Naive thymus-derived CD8-positive, alpha-beta T cell (primary cell): ENCODE measurements around the gene SLC35E4. TPM values are rescaled to one million over a fixed set of nuclear protein-coding genes. Genes with fewer than 3 reads are reported as not detected.
A peak's percentile ranks its signal among the peaks of the same experiment; 100 is the strongest.

Source experiments
- ATAC-seq, 2 donors: fragments of 150-1000 bp; cut with Tn5 transposase in 1 of 2; sonication (Bioruptor Pico), chemical (Tn5 transposase) in 1 of 2; 1 replicate in 1 of 2; 2 replicates in 1 of 2; pipeline ENCODE4 v1.10.0; 2021; ENCODE audit warnings: mild to moderate bottlenecking in 2 of 2, moderate library complexity in 2 of 2
- POLR2A ChIA-PET: fragments of 350-600 bp; sonication (Branson Sonifier 250); formaldehyde crosslinking; loops from one replicate; lab custom pipeline; 2021; ENCODE audit warnings: antibody characterized with exemption; lab: Charles Lee
- DNase-seq, 10 donors: peaks; one replicate each; pipeline versions ENCODE4 v3.0.0 to v3.0.0-alpha.2; 2020 to 2022
- H3K27ac Mint-ChIP-seq, 10 donors: one replicate each; pipeline ENCODE4 v1.8.0; 2020 to 2022; ENCODE audit warnings: mild to moderate bottlenecking in 10 of 10, mixed read lengths in 10 of 10, moderate library complexity in 4 of 10, inconsistent platforms in 1 of 10
- H3K27me3 Mint-ChIP-seq, 5 donors: one replicate each; pipeline ENCODE4 v1.8.0; 2021 to 2022; ENCODE audit warnings: mixed read lengths in 5 of 5
- H3K36me3 Mint-ChIP-seq, 3 donors: one replicate each; pipeline ENCODE4 v1.8.0; 2020 to 2022; ENCODE audit warnings: mixed read lengths in 3 of 3, mild to moderate bottlenecking in 2 of 3, inconsistent platforms in 1 of 3
- H3K4me1 Mint-ChIP-seq, 4 donors: one replicate each; pipeline ENCODE4 v1.8.0; 2021 to 2022; ENCODE audit warnings: mixed read lengths in 4 of 4
- H3K4me3 Mint-ChIP-seq, 10 donors: one replicate each; pipeline ENCODE4 v1.8.0; 2020 to 2022; ENCODE audit warnings: mild to moderate bottlenecking in 10 of 10, mixed read lengths in 10 of 10, moderate library complexity in 6 of 10, inconsistent platforms in 1 of 10
- H3K9me3 Mint-ChIP-seq, 9 donors: one replicate each; pipeline ENCODE4 v1.8.0; 2020 to 2022; ENCODE audit warnings: mixed read lengths in 9 of 9, mild to moderate bottlenecking in 3 of 9, inconsistent platforms in 1 of 9, moderate library complexity in 1 of 9
- polyA plus RNA-seq, 3 donors: library from polyadenylated mRNA; unstranded; fragments of 300-500 nt; fragmentation: Illumina TruSeq; gene quantifications; one replicate each; pipeline ENCODE4 v1.2.3, GENCODE V29; 2021
- total RNA-seq, 8 experiments: library from RNA in 2 of 8; stranded (reverse) in 2 of 8; gene quantifications; one replicate each; pipeline ENCODE4 v1.2.3 and lab custom pipeline; 2021 to 2026

The SLC35E4 gene
- total and polyA plus RNA-seq, 5 experiments from 2014 or later: 0.64 to 1.6 (median 0.94) TPM

GRCh38 chr22:30603801-30604200, 31.8 kb upstream of the SLC35E4 start:
- H3K36me3 Mint-ChIP-seq: no peaks in the 10 kb centered on the region
- peak overlapping the region in 1 of 10 donors; percentile 30 for H3K27ac Mint-ChIP-seq
- ATAC-seq (no peak), DNase-seq (no peak)
- H3K4me1 Mint-ChIP-seq: peaks cover 6 to 24% (median 23%) of the 10 kb centered on the region in 4 donors
- H3K4me3 Mint-ChIP-seq: no peak overlapping the region
- POLR2A ChIA-PET: no interaction called here
- no peaks in the 10 kb centered on the region for H3K9me3 Mint-ChIP-seq
- H3K27me3 Mint-ChIP-seq: peaks cover 0 to 2% (median 0%) of the 10 kb centered on the region in 5 donors

GRCh38 chr22:30604723-30605122, 30.9 kb upstream of the SLC35E4 start:
- H3K4me3 Mint-ChIP-seq: no peak overlapping the region
- no peak for ATAC-seq
- POLR2A ChIA-PET: no interaction called here
- DNase-seq: no peak
- H3K4me1 Mint-ChIP-seq: peaks cover 6 to 31% (median 23%) of the 10 kb centered on the region in 4 donors
- peaks cover 0 to 4% (median 0%) of the 10 kb centered on the region in 5 donors for H3K27me3 Mint-ChIP-seq
- no peaks in the 10 kb centered on the region for H3K9me3 Mint-ChIP-seq
- no peak overlapping the region for H3K27ac Mint-ChIP-seq
- H3K36me3 Mint-ChIP-seq: no peaks in the 10 kb centered on the region

GRCh38 chr22:30605449-30606110, 30.0 kb upstream of the SLC35E4 start:
- peak overlapping the region in 2 of 10 donors; percentile 8 to 73 for H3K27ac Mint-ChIP-seq
- DNase-seq (peak in 6 of 10 donors; percentile 10 to 26 (median 18)), ATAC-seq (peak; percentile 40 to 60)
- no peaks in the 10 kb centered on the region for H3K9me3 Mint-ChIP-seq
- H3K4me1 Mint-ChIP-seq: peaks cover 6 to 38% (median 23%) of the 10 kb centered on the region in 4 donors
- H3K36me3 Mint-ChIP-seq: no peaks in the 10 kb centered on the region
- H3K27me3 Mint-ChIP-seq: peaks cover 0 to 4% (median 0%) of the 10 kb centered on the region in 5 donors
- H3K4me3 Mint-ChIP-seq: peak overlapping the region in 9 of 10 donors; percentile 11 to 88 (median 53)
- POLR2A ChIA-PET: no interaction called here

GRCh38 chr22:30606455-30607299, 28.9 kb upstream of the SLC35E4 start, which contains the start of gene TCN2:
TCN2 (plus strand) TSS chr22:30607174; CDS start chr22:30607332, 158 bp downstream.
- POLR2A ChIA-PET: interaction anchor here (0.6 to 0.8 kb wide), 4 partner anchors 11 to 392 kb away, joined by 3 to 4 read pairs (median 3); partner anchors contain the start of gene PES1
- Mint-ChIP-seq H3K27ac (peak within 1 kb of the TSS in 9 of 10 donors; percentile 43 to 92 (median 73)), H3K4me1 (peaks cover 6 to 38% (median 23%) of the 10 kb centered on the region in 4 donors), H3K27me3 (peaks cover 0 to 4% (median 2%) of the 10 kb centered on the region in 5 donors), H3K36me3 (no peaks in the 10 kb centered on the region), H3K9me3 (no peaks in the 10 kb centered on the region), H3K4me3 (peak within 1 kb of the TSS; percentile 81 to 92 (median 85))
- DNase-seq (peak in 5 of 10 donors; percentile 10 to 17 (median 13)), ATAC-seq (peak; percentile 66 to 72)

GRCh38 chr22:30607300-30607930, 28.2 kb upstream of the SLC35E4 start:
- ATAC-seq (no peak), DNase-seq (no peak)
- Mint-ChIP-seq H3K27ac (peak overlapping the region in 6 of 10 donors; percentile 9 to 92 (median 82)), H3K4me3 (peak overlapping the region; percentile 81 to 92 (median 85)), H3K36me3 (no peaks in the 10 kb centered on the region), H3K27me3 (peaks cover 0 to 5% (median 2%) of the 10 kb centered on the region in 5 donors), H3K4me1 (peaks cover 6 to 38% (median 23%) of the 10 kb centered on the region in 4 donors), H3K9me3 (no peaks in the 10 kb centered on the region)
- POLR2A ChIA-PET: interaction anchor here (0.6 to 0.7 kb wide), 2 partner anchors 15 to 391 kb away, joined by 3 read pairs; no protein-coding TSS in a partner anchor

GRCh38 chr22:30607939-30608338, 27.6 kb upstream of the SLC35E4 start:
- H3K36me3 Mint-ChIP-seq: no peaks in the 10 kb centered on the region
- peaks cover 6 to 38% (median 23%) of the 10 kb centered on the region in 4 donors for H3K4me1 Mint-ChIP-seq
- peaks cover 0 to 5% (median 2%) of the 10 kb centered on the region in 5 donors for H3K27me3 Mint-ChIP-seq
- peak overlapping the region in 2 of 10 donors; percentile 7 to 88 for H3K4me3 Mint-ChIP-seq
- POLR2A ChIA-PET: no interaction called here
- no peak for DNase-seq
- H3K27ac Mint-ChIP-seq: peak overlapping the region in 1 of 10 donors; percentile 65
- H3K9me3 Mint-ChIP-seq: no peaks in the 10 kb centered on the region
- ATAC-seq: no peak

GRCh38 chr22:30609260-30610185, 26.1 kb upstream of the SLC35E4 start:
- Mint-ChIP-seq H3K27me3 (peaks cover 0 to 7% (median 2%) of the 10 kb centered on the region in 5 donors), H3K9me3 (no peaks in the 10 kb centered on the region), H3K27ac (peak overlapping the region in 1 of 10 donors; percentile 50), H3K4me3 (peak overlapping the region in 1 of 10 donors; percentile 54), H3K36me3 (no peaks in the 10 kb centered on the region), H3K4me1 (peaks cover 6 to 38% (median 23%) of the 10 kb centered on the region in 4 donors)
- POLR2A ChIA-PET: interaction anchor here (0.5 to 1.0 kb wide), 2 partner anchors 14 to 1868 kb away, joined by 3 to 4 read pairs; no protein-coding TSS in a partner anchor
- DNase-seq (no peak), ATAC-seq (no peak)

GRCh38 chr22:30610299-30610698, 25.3 kb upstream of the SLC35E4 start:
- Mint-ChIP-seq H3K4me1 (peaks cover 6 to 38% (median 23%) of the 10 kb centered on the region in 4 donors), H3K27ac (peak overlapping the region in 1 of 10 donors; percentile 67), H3K4me3 (no peak overlapping the region), H3K27me3 (peaks cover 0 to 7% (median 2%) of the 10 kb centered on the region in 5 donors), H3K9me3 (no peaks in the 10 kb centered on the region), H3K36me3 (no peaks in the 10 kb centered on the region)
- POLR2A ChIA-PET: interaction anchor here (0.6 kb wide), 1 partner anchor 807 kb away, joined by 4 read pairs; no protein-coding TSS in a partner anchor
- DNase-seq (no peak), ATAC-seq (no peak)

- H3K9me3 Mint-ChIP-seq: no peaks in the 10 kb centered on the region
- DNase-seq: no peak
- H3K27me3 Mint-ChIP-seq: peaks cover 0 to 12% (median 2%) of the 10 kb centered on the region in 5 donors
- ATAC-seq: no peak
- no peak overlapping the region for H3K4me3 Mint-ChIP-seq
- POLR2A ChIA-PET: no interaction called here
- no peaks in the 10 kb centered on the region for H3K36me3 Mint-ChIP-seq
- H3K27ac Mint-ChIP-seq: peak overlapping the region in 1 of 10 donors; percentile 38
- H3K4me1 Mint-ChIP-seq: peaks cover 6 to 30% (median 15%) of the 10 kb centered on the region in 4 donors
These were observed 24.4 kb upstream of the SLC35E4 start for GRCh38 chr22:30611197-30611596.

- H3K9me3 Mint-ChIP-seq: no peaks in the 10 kb centered on the region
- H3K27me3 Mint-ChIP-seq: peaks cover 0 to 12% (median 2%) of the 10 kb centered on the region in 5 donors
- ATAC-seq (no peak), DNase-seq (no peak)
- POLR2A ChIA-PET: no interaction called here
- H3K4me3 Mint-ChIP-seq: no peak overlapping the region
- H3K36me3 Mint-ChIP-seq: no peaks in the 10 kb centered on the region
- H3K27ac Mint-ChIP-seq: no peak overlapping the region
- H3K4me1 Mint-ChIP-seq: peaks cover 0 to 17% (median under 1%) of the 10 kb centered on the region in 4 donors
These were observed 22.8 kb upstream of the SLC35E4 start for GRCh38 chr22:30612789-30613188.

GRCh38 chr22:30614268-30614667, 21.3 kb upstream of the SLC35E4 start:
- POLR2A ChIA-PET: no interaction called here
- no peaks in the 10 kb centered on the region for H3K9me3 Mint-ChIP-seq
- DNase-seq (no peak), ATAC-seq (no peak)
- no peaks in the 10 kb centered on the region for H3K36me3 Mint-ChIP-seq
- H3K27me3 Mint-ChIP-seq: peaks cover 0 to 12% (median 2%) of the 10 kb centered on the region in 5 donors
- H3K4me3 Mint-ChIP-seq: no peak overlapping the region
- H3K4me1 Mint-ChIP-seq: peaks cover 0 to 9% (median 0%) of the 10 kb centered on the region in 4 donors
- H3K27ac Mint-ChIP-seq: no peak overlapping the region
